GM15510 (cell line): ENCODE data around the gene BZW2.

Experiments
- POLR2A ChIP-seq: IDR thresholded peaks from 3 replicates; pipeline ENCODE4 v1.6.1; 2011; ENCODE audit warnings: borderline replicate concordance; ENCODE audit not compliant: insufficient read length; ENCODE audit errors: extremely low read depth

The BZW2 gene

DNA sequence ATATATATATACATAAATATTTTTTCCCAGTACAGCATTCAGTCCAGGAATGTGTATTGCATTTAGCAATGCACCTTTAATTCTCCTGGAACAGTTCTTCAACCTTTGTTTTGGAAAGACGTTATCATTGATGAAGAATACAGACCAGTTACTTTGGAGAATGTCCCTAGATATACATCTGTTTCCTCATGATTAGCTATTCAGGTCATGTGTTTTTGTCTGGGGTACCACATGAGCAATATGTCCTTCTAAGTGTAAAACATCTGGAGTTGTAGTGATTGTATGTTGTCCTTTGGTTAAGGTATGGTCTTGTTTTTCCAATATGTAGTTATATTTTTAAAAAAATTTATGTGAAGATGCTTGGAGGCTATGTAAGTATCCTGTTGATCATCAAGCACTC, 10.2 kb downstream of the BZW2 start:
- TF ChIP-seq POLR2A: no peak

GRCh38 chr7:16657656-16658279, 11.8 kb downstream of the BZW2 start:
- TF ChIP-seq POLR2A: no peak

GRCh38 chr7:16660702-16661464, 14.9 kb downstream of the BZW2 start:
- no peak for TF ChIP-seq POLR2A

GRCh38 chr7:16661924-16662323, 15.9 kb downstream of the BZW2 start:
- no peak for TF ChIP-seq POLR2A

- no peak for TF ChIP-seq POLR2A
These were observed 21.4 kb downstream of the BZW2 start for GRCh38 chr7:16667355-16667754.

DNA sequence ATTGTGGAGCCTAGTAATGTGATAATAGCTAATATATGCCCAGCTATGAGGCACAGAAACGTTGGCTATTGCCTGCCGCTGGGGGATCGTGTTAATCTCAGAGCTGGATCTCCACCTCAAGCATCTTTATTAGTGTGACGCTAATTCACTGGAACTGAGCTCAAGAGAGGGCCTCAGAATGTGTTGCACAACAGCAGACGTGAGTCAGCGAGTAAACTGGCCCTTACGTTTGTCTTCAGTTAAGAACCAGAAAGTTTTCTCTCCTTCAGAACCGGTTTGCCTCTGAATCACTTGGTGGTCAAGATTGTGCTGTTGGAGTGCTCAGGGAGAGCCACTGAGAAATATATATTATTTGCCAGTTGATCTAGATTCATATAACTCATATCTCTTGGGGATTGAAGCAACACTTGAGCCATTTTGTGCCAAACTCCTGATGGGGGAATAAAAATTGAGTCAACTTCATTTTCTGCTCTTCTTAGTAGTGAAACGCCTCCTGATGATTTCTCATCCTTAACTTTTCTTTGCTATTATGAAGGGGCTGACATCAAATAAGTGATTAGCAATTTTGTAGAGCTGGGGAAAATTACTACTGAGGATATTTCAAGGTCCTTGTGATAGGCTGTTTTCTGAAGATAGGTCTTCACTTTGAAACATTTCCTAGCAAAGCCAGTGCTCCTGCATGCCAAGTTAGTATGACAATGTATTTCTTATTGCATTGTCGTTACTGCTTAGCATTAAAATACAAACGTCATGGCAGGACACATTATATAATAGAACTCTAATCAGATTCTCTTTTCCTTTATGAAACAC, 22.3 kb downstream of the BZW2 start:
- no peak for TF ChIP-seq POLR2A

DNA sequence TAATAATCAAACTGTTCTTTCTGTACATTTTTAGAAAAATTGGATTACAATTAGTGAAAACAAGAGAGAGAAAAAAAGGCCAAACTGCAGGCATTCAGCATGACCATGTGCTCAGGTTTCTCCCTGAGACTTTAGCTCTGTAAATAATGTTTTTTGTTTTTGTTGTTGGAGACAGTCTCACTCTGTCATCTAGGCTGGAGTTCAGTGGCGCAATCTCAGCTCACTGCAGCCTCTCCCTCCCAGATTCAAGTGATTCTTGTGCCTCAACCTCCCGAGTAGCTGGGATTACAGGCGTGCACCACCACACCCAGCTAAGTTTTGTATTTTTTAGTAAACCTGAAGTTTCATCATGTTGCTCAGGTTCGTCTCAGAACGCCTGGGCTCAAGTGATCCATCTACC, 23.0 kb downstream of the BZW2 start:
- no peak for TF ChIP-seq POLR2A

GRCh38 chr7:16669581-16669980, 23.6 kb downstream of the BZW2 start:
- TF ChIP-seq POLR2A: no peak

GRCh38 chr7:16670021-16670420, 24.0 kb downstream of the BZW2 start:
- TF ChIP-seq POLR2A: no peak

GRCh38 chr7:16670731-16671344, 24.9 kb downstream of the BZW2 start:
- TF ChIP-seq POLR2A: no peak

- no peak for TF ChIP-seq POLR2A
These were observed 25.8 kb downstream of the BZW2 start for GRCh38 chr7:16671811-16672210.

- no peak for TF ChIP-seq POLR2A
These were observed 29.3 kb downstream of the BZW2 start for GRCh38 chr7:16675277-16675676.

DNA sequence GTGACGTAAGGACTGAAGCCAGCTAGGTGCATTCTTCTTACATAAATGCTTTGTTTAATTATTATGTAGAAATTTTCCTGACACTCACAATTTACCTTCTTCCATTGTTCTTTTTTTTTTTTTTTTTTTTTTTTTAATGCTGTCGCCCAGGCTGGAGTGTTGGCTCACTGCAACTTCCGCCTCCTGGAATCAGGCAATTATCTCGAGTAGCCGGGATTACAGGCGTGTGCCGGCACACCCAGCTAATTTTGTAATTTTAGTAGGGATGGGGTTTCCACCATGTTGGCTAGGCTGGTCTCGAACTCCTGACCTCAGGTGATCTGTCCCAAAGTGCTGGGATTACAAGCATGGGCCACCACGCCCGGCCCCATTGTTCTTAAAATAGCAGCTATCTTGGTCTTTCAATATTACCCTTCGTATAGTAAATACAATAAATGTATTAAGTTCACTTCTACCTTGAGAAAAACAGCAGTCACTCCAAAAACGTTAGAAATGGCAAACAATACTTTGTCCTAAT, 32.1 kb downstream of the BZW2 start:
- TF ChIP-seq POLR2A: no peak

DNA sequence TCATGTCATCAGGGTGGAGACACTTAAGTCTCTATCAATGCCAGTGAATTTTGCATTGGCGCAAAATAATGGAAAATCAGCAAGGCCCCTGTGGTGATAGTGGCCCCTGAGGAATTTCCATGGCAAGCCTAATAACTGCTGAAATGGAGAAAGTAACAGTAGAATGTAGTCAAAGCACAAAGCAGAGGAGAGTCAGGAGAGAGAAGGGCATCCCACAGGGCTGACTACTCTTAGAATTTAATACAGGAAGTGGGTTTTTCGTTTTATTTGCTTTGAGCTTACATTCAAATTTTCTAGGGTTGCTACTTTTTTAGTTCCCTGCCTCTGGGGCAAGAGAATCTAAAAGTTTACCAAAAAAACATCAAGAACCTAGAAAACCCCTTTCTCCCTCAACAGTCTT, 39.0 kb downstream of the BZW2 start:
- no peak for TF ChIP-seq POLR2A

DNA sequence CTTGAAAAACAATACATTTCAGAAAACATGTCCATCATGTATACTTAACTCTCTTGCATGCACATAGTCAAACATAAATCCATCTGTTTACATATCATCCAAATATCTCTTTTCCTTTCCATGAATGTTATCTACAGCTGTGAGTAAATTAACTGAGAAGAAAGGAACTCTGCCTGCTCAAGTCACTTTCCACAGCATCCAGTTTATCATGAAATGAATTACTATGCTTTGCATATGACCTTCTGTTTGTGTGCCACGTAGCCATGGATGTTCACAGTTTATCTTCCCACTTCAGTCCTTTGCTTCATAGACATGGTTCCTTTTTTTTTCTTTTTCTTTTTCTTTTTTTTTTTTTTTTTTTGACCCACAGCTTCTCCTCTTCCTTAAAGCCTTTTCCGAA, 39.6 kb downstream of the BZW2 start:
- TF ChIP-seq POLR2A: no peak
